NB4 (cell line): ENCODE measurements around the gene PDXK.

ENCODE experiments used
- DNase-seq: peaks from one replicate; pipeline ENCODE4 v3.0.0; 2010; ENCODE audit warnings: low read depth
- H3K4me3 ChIP-seq: one replicate; pipeline ENCODE4 v1.5.1; 2011; ENCODE audit warnings: mild to moderate bottlenecking, low read depth, low read length, moderate library complexity
- MYC ChIP-seq: IDR thresholded peaks from 2 replicates; pipeline ENCODE4 v1.6.1; 2011; ENCODE audit warnings: low read depth, low read length
- POLR2A ChIP-seq: IDR thresholded peaks from 2 replicates; pipeline ENCODE4 v1.6.1; 2011; ENCODE audit warnings: mild to moderate bottlenecking; ENCODE audit not compliant: insufficient read length; ENCODE audit errors: extremely low read depth
- TF ChIP-seq, protein P1 (sequence below): IDR thresholded peaks from 2 replicates; pipeline ENCODE4 v1.6.1; 2011; ENCODE audit warnings: low read depth, low read length
- TF ChIP-seq, protein P2 (sequence below): IDR thresholded peaks from one replicate; pipeline ENCODE4 v1.5.1; 2012; ENCODE audit warnings: low read depth, low read length

PDXK gene

DNA sequence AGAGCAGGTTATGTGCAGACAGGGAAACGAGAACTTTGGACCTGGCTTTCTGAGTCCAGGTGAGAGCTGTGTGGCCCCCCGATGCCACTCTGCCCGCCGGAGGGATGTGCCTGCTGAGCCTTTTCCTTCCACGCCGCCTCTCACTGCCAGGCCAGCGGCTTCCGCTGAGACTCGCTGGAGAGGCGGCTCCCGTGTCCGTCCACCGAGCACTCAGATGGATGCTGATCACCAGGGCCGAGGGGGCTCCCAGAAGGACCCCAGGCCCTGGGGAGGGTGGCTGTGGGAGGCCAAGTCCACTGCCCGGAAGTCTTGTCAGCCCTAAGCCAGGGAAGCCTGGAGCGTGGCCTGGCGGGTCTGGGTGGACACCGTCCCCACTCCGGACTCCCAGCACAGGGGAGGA is 40.7 kb downstream of the PDXK start:
- DNase-seq: no peak
- TF ChIP-seq MYC (no peak), POLR2A (no peak)
- TF ChIP-seq, protein P1, sequence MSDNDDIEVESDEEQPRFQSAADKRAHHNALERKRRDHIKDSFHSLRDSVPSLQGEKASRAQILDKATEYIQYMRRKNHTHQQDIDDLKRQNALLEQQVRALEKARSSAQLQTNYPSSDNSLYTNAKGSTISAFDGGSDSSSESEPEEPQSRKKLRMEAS: no peak
- TF ChIP-seq, protein P2, sequence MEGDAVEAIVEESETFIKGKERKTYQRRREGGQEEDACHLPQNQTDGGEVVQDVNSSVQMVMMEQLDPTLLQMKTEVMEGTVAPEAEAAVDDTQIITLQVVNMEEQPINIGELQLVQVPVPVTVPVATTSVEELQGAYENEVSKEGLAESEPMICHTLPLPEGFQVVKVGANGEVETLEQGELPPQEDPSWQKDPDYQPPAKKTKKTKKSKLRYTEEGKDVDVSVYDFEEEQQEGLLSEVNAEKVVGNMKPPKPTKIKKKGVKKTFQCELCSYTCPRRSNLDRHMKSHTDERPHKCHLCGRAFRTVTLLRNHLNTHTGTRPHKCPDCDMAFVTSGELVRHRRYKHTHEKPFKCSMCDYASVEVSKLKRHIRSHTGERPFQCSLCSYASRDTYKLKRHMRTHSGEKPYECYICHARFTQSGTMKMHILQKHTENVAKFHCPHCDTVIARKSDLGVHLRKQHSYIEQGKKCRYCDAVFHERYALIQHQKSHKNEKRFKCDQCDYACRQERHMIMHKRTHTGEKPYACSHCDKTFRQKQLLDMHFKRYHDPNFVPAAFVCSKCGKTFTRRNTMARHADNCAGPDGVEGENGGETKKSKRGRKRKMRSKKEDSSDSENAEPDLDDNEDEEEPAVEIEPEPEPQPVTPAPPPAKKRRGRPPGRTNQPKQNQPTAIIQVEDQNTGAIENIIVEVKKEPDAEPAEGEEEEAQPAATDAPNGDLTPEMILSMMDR: no peak

DNA sequence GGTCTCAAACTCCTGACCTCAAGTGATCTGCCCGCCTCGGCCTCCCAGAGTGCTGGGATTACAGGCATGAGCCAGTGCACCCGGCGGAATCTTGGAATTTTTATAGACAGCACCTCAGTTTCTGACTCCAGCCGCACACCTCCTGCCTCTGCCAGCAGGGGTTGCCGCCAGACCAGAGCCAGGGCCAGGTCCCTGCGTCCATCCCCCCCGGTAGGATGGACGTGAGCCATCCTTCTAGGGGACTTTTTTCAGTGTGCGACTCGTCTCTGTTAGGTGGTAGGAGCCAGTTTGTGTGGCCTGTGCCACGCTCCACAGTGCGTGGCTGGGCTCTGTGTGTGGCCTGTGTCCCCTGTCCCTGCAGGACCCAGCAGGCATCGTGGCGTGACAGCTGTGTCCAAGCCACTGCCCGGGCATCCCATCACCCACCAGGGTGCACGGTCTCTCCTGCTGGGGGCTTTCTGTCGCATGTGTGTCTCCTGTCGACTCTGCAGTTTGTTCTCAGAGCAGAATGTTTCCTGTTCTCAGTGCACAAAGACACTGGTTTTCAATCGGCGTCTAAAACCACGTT is 41.5 kb downstream of the PDXK start:
- TF ChIP-seq, protein P1: no peak
- TF ChIP-seq MYC: no peak
- TF ChIP-seq, protein P2: no peak
- TF ChIP-seq POLR2A: no peak
- no peak for DNase-seq
- no peak overlapping the region for H3K4me3 ChIP-seq

More for the DNA sequence above, 40.7 kb downstream of the PDXK start:
- no peak overlapping the region for H3K4me3 ChIP-seq

DNA sequence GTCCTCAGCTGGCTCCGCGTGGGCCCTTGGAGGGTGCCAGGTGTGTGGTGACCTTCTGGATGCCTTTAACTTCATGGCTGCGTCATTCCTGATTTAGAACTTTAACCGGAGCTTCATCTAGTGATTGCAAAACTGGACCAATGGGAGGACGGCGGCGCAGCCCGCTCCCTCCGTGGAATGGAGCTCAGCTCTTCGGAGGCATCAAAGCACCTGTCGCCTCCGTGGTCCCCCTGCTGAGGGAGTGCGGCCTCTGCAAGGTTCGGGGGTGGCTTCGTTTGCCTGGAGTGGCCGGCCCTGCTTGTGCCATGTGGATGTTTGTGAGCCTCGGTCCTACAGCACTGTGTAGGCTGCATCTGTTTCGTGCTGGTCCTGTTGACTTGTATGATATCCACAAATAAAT is 43.0 kb downstream of the PDXK start:
- no peak for DNase-seq
- no peak overlapping the region for H3K4me3 ChIP-seq
- TF ChIP-seq, protein P2: no peak

DNA sequence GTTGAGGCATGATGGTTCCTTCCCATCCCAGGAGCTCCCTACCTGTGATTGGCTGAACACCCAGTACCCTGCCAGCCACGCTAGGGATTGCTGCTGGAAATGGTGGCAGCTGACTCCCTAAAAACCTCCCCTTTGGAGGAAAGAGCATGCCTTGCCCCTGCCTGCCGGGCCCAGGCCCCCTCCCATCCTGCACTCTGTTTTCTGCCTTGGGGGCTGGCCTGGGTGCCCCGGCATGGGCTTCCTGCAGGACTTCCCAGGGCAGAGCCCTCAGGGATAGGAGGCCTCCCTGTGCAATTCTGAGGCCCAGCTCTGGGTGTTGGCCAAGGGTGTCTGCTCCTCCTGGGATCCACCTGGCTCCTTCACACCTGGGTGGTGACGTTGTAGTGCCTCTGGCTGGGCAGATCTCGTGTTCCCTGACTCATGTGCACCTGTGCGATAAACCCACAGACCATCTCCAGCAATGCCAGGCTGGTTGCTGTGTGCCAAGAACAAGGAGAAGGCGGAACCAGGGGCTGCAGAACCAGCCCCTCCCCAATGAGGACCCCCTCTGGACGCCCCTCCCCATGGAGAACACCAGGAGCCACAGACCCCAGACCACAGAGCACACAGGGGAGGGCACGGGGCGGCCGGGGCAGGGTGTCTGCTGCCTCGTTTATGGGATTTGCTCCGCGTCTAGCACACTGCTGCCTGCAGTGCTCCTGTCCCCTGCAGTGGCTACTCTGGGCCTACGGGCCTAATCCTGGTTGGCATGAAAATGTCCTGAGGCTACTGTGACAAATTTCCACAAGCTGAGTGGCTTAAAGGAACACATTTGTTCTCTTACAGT is 43.6 kb downstream of the PDXK start:
- H3K4me3 ChIP-seq: no peak overlapping the region
- TF ChIP-seq, protein P2: no peak
- TF ChIP-seq MYC: no peak
- no peak for TF ChIP-seq POLR2A
- TF ChIP-seq, protein P1: no peak
- no peak for DNase-seq

DNA sequence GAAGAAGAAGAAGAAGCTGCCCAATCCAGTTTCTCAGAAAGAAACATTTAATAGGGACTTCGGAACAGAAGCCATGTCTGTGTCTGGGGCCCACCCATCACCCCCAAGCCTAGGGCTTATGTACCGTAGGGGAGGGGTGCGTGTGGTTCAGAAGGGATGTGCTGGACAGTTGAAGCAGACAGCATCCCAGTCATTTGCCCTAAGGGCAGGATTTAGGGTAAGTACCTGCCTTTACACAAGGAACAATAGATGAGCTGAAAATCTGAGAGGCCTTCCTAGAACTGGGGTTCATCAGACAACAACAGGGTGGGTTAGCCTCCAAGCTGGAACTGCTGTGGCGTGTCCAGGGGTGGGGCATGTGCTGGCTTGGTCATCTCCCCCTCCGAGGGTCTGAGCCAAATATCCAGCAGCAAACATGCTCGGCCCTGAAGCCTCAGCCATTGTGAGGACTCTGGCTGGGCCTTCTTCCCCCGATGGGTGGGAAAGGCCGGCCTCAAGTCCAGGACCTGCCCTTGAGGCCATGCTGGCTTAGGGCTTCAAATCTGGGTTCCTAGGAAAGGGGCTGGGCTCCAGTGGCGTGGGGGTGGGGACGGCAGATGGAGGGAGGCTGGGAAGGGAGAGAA is 45.1 kb downstream of the PDXK start:
- DNase-seq: no peak
- no peak for TF ChIP-seq POLR2A
- no peak overlapping the region for H3K4me3 ChIP-seq

- TF ChIP-seq, protein P1: no peak
- TF ChIP-seq POLR2A: no peak
- no peak for TF ChIP-seq MYC
- TF ChIP-seq, protein P2: no peak
- H3K4me3 ChIP-seq: no peak overlapping the region
- no peak for DNase-seq
These were observed 45.9 kb downstream of the PDXK start for GRCh38 chr21:43764576-43765495.
